ENCODE measurements around the gene RAB31. TPM values are rescaled to one million over a fixed set of nuclear protein-coding genes. Genes with fewer than 3 reads are reported as not detected.

The RAB31 gene, protein sequence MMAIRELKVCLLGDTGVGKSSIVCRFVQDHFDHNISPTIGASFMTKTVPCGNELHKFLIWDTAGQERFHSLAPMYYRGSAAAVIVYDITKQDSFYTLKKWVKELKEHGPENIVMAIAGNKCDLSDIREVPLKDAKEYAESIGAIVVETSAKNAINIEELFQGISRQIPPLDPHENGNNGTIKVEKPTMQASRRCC
- 100 to 1,000 TPM in 3 of 6 donors, 10 to 100 TPM in 3; 40.3 to 128 (median 95.8) TPM for total RNA-seq

DNA sequence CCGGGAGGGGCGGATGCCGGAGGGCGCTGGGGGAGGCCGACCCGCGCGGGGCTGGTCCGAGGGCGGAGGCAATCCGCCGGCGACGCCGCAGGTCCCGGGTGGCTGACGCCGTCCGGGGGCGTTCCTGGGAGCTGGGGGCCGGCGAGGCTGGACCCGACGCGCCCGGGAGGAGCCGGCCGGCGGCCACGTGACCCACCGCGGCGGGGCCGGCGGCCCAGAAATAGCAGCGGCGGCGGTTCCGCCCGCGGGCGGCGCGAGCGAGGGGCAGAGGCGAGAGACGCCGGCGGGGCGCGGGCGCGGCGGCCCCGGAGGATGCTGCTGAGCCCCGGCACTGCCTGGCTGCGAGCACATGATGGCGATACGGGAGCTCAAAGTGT, at the start of gene RAB31:
RAB31 (plus strand) TSS at position 245 of the 377 bp plus-strand sequence; CDS start at position 350, 105 bp downstream.
- peaks cover 10 to 35% (median 27%) of the 10 kb centered on the region in 4 donors for H3K4me1 ChIP-seq

DNA sequence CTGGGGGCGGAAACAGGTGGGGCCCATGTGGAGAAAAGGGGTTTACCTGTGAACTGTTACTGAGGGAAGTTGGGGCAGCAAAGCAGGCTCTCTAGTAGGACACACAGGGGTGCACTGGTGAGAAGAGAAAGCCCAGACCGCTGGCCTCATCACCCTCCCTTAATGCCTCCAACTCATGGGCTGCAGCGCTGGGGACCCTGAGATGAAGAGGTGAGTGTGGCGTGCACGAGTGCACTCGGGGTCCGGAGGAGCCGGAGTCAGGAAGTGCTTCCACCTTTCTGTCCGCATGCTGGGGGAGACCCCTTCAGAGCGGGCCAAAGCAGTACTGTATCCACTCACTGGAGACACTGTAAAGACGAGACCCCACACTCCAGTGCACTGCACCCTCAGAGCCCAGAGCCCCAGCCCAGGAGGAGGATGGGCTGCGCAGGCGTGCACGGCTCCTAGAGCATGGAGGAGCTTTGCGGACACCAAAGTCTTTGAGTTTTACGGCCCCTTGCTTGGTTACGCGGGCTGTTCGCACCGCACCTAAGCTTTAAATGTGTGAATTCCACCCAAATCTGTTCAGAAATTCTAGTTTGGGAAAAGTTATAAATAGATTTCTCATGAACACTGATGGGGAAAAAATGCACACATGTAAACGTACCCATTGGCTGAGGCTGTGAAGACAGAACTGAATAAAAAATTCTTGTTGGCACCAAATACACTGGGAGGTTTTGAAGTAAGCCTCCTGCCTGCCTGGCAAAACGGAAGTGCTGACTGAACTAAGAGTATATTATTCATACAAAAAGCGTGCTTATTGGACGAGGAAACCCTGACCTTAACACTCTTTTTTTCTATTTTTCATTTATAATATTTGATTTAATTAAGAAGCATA, 48.4 kb upstream of the RAB31 start:
- Histone ChIP-seq H3K27ac (no peak overlapping the region), H3K36me3 (no peaks in the 10 kb centered on the region), H3K9me3 (no peaks in the 10 kb centered on the region), H3K27me3 (no peaks in the 10 kb centered on the region), H3K4me3 (no peak overlapping the region), H3K4me1 (no peaks in the 10 kb centered on the region)
- WGBS, 2 donors: 93 to 96% methylated on average over 24 of the region's 24 CpGs
- ATAC-seq (ENCODE audit: low FRiP score in 2 of 2): no peak
- no peak for TF ChIP-seq POLR2AphosphoS5 (IDR thresholded peaks at IDR 0.05)
- no peak for TF ChIP-seq EP300 (IDR thresholded peaks at IDR 0.05)
- TF ChIP-seq, protein P1, sequence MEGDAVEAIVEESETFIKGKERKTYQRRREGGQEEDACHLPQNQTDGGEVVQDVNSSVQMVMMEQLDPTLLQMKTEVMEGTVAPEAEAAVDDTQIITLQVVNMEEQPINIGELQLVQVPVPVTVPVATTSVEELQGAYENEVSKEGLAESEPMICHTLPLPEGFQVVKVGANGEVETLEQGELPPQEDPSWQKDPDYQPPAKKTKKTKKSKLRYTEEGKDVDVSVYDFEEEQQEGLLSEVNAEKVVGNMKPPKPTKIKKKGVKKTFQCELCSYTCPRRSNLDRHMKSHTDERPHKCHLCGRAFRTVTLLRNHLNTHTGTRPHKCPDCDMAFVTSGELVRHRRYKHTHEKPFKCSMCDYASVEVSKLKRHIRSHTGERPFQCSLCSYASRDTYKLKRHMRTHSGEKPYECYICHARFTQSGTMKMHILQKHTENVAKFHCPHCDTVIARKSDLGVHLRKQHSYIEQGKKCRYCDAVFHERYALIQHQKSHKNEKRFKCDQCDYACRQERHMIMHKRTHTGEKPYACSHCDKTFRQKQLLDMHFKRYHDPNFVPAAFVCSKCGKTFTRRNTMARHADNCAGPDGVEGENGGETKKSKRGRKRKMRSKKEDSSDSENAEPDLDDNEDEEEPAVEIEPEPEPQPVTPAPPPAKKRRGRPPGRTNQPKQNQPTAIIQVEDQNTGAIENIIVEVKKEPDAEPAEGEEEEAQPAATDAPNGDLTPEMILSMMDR (IDR thresholded peaks at IDR 0.05): no peak
- TF ChIP-seq POLR2A (IDR thresholded peaks at IDR 0.05): no peak
- peak in 1 of 2 donors; percentile 25 for DNase-seq

More for the DNA sequence above, at the start of gene RAB31:
- 2% methylated on average over 12 of the region's 59 CpGs; no CpG with 5 or more reads in 1 of the 2 donors for WGBS, 2 donors
- H3K36me3 ChIP-seq: no peaks in the 10 kb centered on the region
- H3K27me3 ChIP-seq: no peaks in the 10 kb centered on the region
- H3K27ac ChIP-seq: peak within 1 kb of the TSS; percentile 88 to 96 (median 92)
- DNase-seq: peak; percentile 85 to 97
- peak; percentile 81 to 93 for ATAC-seq (ENCODE audit: low FRiP score in 2 of 2)
- H3K9me3 ChIP-seq: no peaks in the 10 kb centered on the region
- H3K4me3 ChIP-seq: peak within 1 kb of the TSS; percentile 56 to 96 (median 84)
- TF ChIP-seq POLR2AphosphoS5 (IDR thresholded peaks at IDR 0.05): peak in 1 of 2 donors; percentile 38
- no peak for TF ChIP-seq EP300 (IDR thresholded peaks at IDR 0.05)
- TF ChIP-seq POLR2A (IDR thresholded peaks at IDR 0.05): peak in 3 of 4 donors; percentile 73 to 89 (median 82)
- TF ChIP-seq, protein P1 (IDR thresholded peaks at IDR 0.05): peak in 4 of 6 experiments; percentile 5 to 41 (median 30)

DNA sequence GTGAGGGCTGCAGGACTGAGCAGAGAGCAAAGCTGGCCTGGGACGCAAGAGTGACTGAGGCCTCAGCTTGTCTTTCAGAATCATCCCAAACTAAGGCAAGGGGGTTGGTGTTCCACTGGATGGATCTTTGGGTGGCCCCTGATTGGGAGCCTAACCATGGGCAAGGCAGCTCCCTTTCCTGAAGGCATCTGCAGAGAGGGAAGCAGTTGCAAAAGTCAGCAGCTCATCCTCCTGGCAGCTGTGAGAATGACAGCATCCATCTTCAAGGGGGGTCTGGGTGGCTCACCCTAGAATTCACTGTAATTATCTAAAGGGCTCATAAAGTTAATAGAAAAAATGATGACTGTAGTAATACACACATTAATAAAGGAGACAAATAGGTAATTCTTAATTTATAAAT, 46.5 kb upstream of the RAB31 start:
- Histone ChIP-seq H3K27me3 (no peaks in the 10 kb centered on the region), H3K4me1 (no peaks in the 10 kb centered on the region), H3K4me3 (no peak overlapping the region), H3K9me3 (no peaks in the 10 kb centered on the region), H3K36me3 (no peaks in the 10 kb centered on the region), H3K27ac (no peak overlapping the region)
- DNase-seq: no peak
- WGBS, 2 donors: 92 to 100% methylated on average over 1 of the region's 1 CpG
- no peak for TF ChIP-seq POLR2A (IDR thresholded peaks at IDR 0.05)
- TF ChIP-seq, protein P1 (IDR thresholded peaks at IDR 0.05): peak in 1 of 6 experiments; percentile 18
- ATAC-seq (ENCODE audit: low FRiP score in 2 of 2): no peak

DNA sequence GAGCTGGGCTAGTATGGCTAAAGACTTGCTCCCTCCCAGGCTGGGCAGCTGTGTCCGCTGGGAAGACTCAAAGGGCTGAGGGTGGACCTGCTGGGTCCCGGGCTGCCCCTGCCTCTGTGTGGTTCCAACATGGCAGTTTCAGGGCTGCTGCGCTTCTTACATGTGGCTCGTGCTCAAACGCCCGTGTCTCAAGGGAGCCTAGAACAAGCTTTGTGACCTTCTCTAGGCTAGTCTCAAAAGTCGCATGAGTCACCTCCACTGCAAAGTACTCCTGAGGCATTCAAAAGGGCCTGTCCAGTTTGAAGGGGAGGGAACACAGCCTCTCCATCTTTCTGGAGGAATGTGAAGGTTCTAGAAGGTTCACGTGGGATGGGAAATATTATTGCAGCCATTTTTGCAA, 44.7 kb upstream of the RAB31 start:
- WGBS, 2 donors: 86 to 92% methylated on average over 5 to 8 of the region's 8 CpGs
- TF ChIP-seq EP300 (IDR thresholded peaks at IDR 0.05) (peak in 1 of 4 donors; percentile 60), POLR2A (IDR thresholded peaks at IDR 0.05) (no peak), POLR2AphosphoS5 (IDR thresholded peaks at IDR 0.05) (no peak)
- TF ChIP-seq, protein P1 (IDR thresholded peaks at IDR 0.05): no peak
- no peaks in the 10 kb centered on the region for H3K4me1 ChIP-seq
- peak; percentile 41 to 61 for DNase-seq
- H3K36me3 ChIP-seq: no peaks in the 10 kb centered on the region
- H3K27me3 ChIP-seq: no peaks in the 10 kb centered on the region
- peak overlapping the region; percentile 13 to 65 (median 34) for H3K27ac ChIP-seq
- ATAC-seq (ENCODE audit: low FRiP score in 2 of 2): peak in 1 of 2 donors; percentile 81
- no peaks in the 10 kb centered on the region for H3K9me3 ChIP-seq
- no peak overlapping the region for H3K4me3 ChIP-seq

All from upper lobe of left lung (tissue), 6 donors.